IPS-18a (cell line): ENCODE results near the gene DHRS13.
A peak's percentile ranks its signal among the peaks of the same experiment; 100 is the strongest.
"Not testable (repeated sequence)": the region's sequence is repeated elsewhere in the genome, so short reads cannot be mapped to it uniquely, and the experiment has no call there.

Experiments
- H3K27ac ChIP-seq: one replicate; pipeline ENCODE4 v1.5.1; 2013; ENCODE audit warnings: low read length
- H3K27me3 ChIP-seq: one replicate; pipeline ENCODE4 v1.6.1; 2013; ENCODE audit warnings: mild to moderate bottlenecking, low read length; ENCODE audit not compliant: control insufficient read depth, insufficient read depth
- H3K36me3 ChIP-seq: one replicate; pipeline ENCODE4 v1.6.1; 2013; ENCODE audit warnings: low read depth, low read length; ENCODE audit not compliant: control insufficient read depth
- H3K4me1 ChIP-seq: one replicate; pipeline ENCODE4 v1.6.1; 2013; ENCODE audit warnings: low read depth, low read length; ENCODE audit not compliant: control insufficient read depth
- H3K4me3 ChIP-seq: one replicate; pipeline ENCODE4 v1.5.1; 2013; ENCODE audit warnings: low read length
- H3K9ac ChIP-seq: one replicate; pipeline ENCODE4 v1.6.1; 2013; ENCODE audit warnings: mild to moderate bottlenecking, low read length, moderate library complexity
- H3K9me3 ChIP-seq: one replicate; pipeline ENCODE4 v1.6.1; 2013; ENCODE audit warnings: low read depth, low read length; ENCODE audit not compliant: control insufficient read depth

Gene DHRS13

DNA sequence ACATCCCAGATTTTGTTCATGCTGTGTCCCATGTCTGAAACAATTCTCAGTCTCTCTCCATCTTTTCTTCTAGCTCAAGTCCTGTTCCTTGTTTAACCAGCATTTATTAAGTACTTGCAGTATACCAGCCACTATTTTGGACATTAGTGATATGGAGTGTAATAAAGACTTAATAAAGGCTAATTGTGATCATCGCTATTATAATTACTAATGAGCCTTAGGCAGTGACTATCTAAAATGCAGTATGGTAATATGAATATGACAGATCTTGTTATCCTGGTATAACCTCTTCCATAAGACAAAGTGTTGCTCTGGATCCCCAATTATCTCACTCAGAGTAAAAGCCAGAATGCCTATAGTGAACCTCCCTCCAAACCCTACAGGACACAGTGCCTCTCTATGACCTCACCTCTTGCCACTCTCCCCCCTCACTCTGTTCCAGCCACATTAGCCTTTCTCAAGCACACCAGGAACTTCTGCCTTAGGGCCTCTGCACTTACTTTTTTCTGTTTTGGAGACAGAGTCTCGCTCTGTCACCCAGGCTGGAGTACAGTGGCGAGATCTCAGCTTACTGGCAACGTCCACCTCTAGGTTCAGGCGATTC is 3.6 kb downstream of the DHRS13 start:
- Histone ChIP-seq H3K9me3 (no peaks in the 10 kb centered on the region), H3K4me1 (peaks cover 15% of the 10 kb centered on the region), H3K4me3 (no peak overlapping the region), H3K27me3 (no peaks in the 10 kb centered on the region), H3K36me3 (no peaks in the 10 kb centered on the region), H3K9ac (no peak overlapping the region), H3K27ac (no peak overlapping the region)

DNA sequence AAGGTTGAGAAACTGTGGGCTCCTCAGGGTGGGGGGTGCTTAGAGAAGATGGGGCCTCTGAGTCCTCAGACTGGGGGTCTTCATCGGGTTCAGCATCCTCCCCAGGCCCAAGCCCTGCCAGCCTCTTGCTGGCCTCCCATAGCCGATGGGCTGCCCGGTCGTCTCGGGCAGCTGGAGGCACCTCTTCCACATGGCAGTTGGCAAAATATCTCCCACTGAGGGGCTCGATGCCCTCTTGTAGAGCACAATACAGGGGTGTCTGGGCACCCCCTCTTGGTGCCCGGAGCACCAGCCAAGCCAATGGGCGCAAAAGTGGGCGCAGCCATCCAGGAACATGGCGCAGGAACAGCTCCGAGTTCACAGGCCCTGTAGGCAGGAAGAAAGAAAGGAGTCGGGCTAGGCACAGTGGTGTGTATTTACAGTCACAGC is 4.3 kb downstream of the DHRS13 start:
- no peaks in the 10 kb centered on the region for H3K27me3 ChIP-seq
- peaks cover 15% of the 10 kb centered on the region for H3K4me1 ChIP-seq
- no peaks in the 10 kb centered on the region for H3K9me3 ChIP-seq
- H3K36me3 ChIP-seq, result no peaks in the 10 kb centered on the region
- no peak overlapping the region for H3K27ac ChIP-seq
- H3K9ac ChIP-seq, result no peak overlapping the region
- H3K4me3 ChIP-seq, result no peak overlapping the region

DNA sequence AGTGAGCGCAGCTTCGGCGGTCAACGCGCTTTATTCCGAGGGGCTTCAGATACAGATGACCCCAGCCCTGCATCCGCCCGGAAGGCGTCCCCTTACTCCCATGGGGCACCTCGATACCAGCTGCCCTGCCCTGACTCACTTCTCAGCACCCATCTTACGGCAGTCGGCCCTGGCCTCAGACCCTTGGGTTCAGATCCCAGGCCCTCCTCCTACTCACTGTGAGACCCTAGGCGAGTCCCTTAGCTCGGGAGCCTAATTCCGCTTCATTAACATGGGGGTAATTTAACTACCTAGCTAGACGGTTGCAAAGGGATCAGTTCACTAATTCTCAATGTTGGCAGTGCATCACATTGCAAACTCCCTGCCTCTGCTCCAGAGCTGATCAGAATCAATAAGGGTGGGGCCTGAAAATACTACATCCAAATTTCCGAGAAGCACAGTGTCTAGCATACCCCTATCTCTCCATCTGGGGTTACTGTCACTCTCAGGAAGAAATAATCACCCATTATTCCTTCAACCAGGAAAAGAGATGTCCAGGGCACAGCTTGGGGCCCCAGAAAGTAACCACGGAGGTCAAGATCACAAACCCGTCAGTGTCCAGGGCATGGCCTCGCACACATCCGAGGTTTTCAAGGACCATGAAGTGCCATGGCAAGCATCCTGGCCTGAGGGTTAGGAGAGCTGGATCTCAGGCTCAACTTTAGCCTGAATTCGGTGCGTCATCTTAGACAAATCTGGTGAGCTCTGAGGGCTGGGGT is 4.9 kb downstream of the DHRS13 start:
- no peak overlapping the region for H3K9ac ChIP-seq
- peak overlapping the region; percentile 84 for H3K4me3 ChIP-seq
- H3K27me3 ChIP-seq, result no peaks in the 10 kb centered on the region
- no peaks in the 10 kb centered on the region for H3K36me3 ChIP-seq
- H3K9me3 ChIP-seq, result no peaks in the 10 kb centered on the region
- peaks cover 15% of the 10 kb centered on the region for H3K4me1 ChIP-seq
- no peak overlapping the region for H3K27ac ChIP-seq

DNA sequence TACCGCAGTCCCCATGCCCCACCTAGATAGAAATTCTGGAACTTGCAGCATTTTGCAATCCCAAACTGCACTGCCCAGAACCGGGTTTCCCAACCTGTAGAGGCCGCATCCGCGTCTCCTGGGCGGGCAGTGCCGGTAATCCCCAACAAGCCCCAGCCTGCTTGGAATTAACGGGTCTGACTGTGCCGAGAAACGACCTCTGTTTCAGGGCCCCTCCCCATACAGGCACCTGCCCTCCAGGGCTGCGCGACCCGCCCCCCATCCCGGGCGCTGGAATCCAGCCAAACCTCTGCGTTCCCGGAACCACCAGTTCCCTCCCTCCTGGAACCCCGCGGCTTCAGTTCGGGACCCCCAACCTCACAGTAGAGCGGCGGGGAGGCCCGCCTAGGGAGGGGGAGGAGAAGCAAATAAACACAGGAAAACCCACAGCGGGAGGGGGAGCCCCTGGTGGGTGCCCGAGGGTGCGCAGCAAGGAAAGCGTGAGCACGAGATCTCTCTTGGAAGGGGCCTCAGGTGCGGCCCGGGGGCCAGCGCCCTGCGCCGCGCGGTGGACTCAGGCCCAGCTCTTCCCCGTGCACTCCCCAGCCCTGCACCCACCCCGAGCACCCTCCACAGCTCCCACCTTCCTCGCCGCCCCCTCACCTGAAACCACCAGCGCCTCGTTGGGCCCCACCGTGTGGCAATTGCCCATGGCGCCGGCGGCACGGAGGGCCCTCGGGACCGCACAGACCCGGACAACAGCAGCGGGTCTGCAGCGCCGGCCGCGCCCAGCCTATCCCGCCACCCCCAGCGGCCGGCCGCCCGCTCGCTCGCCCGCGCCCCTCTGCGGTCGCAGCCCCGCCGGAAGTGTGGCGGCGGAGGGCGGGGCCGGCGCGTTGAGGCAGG is 5.8 kb downstream of the DHRS13 start, which contains the start of gene FLOT2:
Gene FLOT2 (minus strand): TSS at position 850 of the 885 bp plus-strand sequence. CDS start 159 bp downstream, at position 691.
- peak within 1 kb of the TSS; percentile 10 for H3K27ac ChIP-seq
- peak within 1 kb of the TSS; percentile 84 for H3K4me3 ChIP-seq
- H3K9ac ChIP-seq, result peak within 1 kb of the TSS; percentile 79
- H3K4me1 ChIP-seq, result peaks cover 15% of the 10 kb centered on the region
- no peaks in the 10 kb centered on the region for H3K27me3 ChIP-seq
- H3K36me3 ChIP-seq, result no peaks in the 10 kb centered on the region
- H3K9me3 ChIP-seq, result no peaks in the 10 kb centered on the region

DNA sequence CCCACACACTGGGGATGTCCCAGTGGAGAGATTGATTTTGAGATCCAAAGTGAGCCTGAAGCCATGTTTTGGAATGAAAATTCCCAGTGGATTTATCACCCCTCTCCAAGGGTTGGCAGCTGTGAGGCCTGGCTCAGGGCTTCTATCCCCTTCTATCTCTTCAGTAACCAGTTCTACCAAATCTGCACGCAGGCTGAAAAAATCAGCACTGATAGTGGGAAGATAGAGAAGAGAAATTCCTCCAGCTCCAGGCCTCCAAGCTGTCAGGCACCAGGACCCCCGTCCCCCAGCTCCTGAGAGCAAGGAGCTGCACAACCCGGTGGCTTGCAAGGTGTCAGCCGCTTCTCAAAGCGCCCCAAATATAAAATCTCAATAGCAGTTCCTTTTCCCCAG is 6.4 kb downstream of the DHRS13 start:
- Histone ChIP-seq H3K9ac (peak overlapping the region; percentile 79), H3K27ac (no peak overlapping the region), H3K27me3 (no peaks in the 10 kb centered on the region), H3K36me3 (no peaks in the 10 kb centered on the region), H3K4me3 (peak overlapping the region; percentile 84), H3K4me1 (peaks cover 10% of the 10 kb centered on the region), H3K9me3 (no peaks in the 10 kb centered on the region)

DNA sequence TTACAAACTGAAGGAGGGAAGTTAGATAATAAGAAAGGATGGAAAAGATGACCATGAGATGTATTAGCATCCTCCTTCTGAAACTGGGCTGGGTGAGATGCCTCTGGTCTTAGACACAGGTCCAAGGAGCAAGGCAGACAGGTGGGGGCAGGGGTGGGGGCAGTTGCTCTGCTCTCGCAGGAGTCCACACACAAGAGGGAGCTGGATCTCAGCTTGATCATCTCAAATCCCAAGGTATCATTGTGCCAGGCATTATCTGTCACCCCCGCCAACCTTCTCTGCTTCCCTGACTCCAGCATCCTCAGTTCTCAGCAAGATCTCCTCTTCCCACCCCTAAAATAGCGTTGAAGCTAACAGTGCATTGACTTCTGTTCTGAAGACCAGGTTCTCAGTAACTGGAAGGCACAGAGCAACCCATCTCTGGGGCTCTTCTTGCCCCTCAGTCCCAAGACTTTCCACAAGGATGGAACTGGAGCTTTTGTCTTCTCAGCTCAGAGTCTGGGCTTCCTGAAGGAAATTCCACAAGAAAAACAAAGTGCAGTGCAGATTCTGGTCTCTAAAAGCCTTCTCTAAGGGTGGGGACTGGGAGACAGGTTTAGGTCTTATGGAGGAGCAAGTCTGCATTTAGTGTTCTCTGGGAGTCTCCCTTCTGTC is 7.0 kb downstream of the DHRS13 start:
- Histone ChIP-seq H3K27ac (no peak overlapping the region), H3K4me1 (peaks cover 9% of the 10 kb centered on the region), H3K27me3 (no peaks in the 10 kb centered on the region), H3K9me3 (no peaks in the 10 kb centered on the region), H3K4me3 (peak overlapping the region; percentile 84), H3K9ac (peak overlapping the region; percentile 79), H3K36me3 (no peaks in the 10 kb centered on the region)

DNA sequence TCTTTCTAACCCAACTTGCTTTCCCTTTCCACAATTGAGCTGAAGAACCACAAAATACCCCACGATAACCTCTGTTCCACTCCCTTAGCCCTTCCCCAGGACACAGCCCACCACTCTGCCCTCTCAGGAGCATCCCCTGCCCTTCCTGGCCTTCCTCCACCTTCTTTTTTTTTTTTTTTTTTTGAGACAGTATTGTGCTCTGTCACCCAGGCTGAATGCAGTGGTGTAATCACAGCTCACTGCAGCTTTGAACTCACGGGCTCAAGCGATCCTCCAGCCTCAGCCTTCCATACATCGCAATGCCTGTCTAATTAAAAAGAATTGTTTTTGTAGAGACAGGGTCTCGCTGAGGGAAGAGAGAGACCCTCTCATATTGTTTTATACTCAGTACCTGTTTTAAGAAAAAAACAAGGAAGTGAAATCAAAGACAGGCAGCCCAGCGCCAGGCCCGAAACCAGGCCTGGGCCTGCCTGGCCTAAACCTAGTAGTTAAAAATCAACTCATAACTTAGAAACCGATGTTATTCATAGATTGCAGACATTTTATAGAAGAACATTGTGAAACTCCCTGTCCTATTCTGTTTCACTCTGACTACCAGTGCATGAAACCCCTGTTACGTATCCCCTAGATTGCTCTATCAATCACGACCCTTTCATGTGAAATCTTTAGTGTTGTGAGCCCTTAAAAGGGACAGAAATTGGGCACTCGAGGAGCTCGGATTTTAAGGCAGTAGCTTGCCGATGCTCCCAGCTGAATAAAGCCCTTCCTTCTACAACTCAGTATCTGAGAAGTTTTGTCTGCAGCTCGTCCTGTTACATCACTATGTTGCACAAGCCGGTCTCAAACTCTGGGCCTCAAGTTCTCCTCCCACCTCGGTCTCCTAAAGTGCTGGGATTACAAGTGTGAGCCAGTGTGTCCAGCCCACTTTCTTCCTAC is 9.4 kb downstream of the DHRS13 start:
- not testable (repeated sequence) for H3K27ac ChIP-seq, H3K4me3 ChIP-seq, H3K36me3 ChIP-seq, H3K27me3 ChIP-seq, H3K4me1 ChIP-seq, H3K9me3 ChIP-seq, H3K9ac ChIP-seq

DNA sequence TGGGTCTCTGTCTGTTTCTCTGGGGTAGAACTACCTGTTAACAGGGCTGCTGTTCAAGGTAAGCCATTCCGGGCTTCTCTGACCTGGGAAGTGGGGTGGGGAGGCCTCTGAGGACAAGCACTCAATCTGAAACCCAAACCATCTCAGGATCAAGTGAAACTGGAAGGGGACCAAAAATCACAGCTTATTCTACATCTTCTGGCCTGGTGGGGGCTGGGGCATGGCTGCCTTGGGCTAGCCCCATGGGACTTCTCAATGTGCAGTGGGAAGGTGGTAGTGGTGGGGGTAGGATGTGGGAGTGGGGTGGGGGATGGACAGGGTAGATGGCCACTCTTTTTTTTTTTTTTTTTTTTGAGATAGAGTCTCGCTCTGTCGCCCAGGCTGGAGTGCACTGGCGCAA is 10.9 kb downstream of the DHRS13 start:
- no peaks in the 10 kb centered on the region for H3K9me3 ChIP-seq
- no peaks in the 10 kb centered on the region for H3K27me3 ChIP-seq
- H3K27ac ChIP-seq, result no peak overlapping the region
- H3K4me1 ChIP-seq, result peaks cover 9% of the 10 kb centered on the region
- H3K4me3 ChIP-seq, result no peak overlapping the region
- no peak overlapping the region for H3K9ac ChIP-seq
- H3K36me3 ChIP-seq, result no peaks in the 10 kb centered on the region

DNA sequence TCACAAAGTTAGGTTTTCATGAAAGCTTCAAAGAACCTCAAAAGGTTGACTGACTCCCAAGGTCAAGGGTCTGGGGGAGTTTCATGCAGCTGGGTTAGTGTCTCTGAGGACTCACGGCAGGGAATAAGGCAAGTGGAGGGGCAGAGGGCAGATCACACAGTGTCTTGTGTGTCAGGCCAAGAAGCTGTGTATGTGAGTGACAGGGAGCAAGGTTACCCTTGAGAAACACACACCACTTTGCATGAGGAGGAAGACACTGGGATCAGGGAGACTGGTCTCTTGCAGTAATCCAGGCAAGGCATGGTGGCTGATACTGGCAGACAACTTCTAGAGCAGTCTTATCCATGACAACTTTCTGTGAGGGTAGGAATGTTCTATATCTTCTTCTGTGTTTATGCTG is 11.7 kb downstream of the DHRS13 start:
- no peaks in the 10 kb centered on the region for H3K27me3 ChIP-seq
- H3K27ac ChIP-seq, result no peak overlapping the region
- H3K36me3 ChIP-seq, result no peaks in the 10 kb centered on the region
- no peaks in the 10 kb centered on the region for H3K9me3 ChIP-seq
- no peak overlapping the region for H3K4me3 ChIP-seq
- H3K4me1 ChIP-seq, result peaks cover 5% of the 10 kb centered on the region
- H3K9ac ChIP-seq, result no peak overlapping the region

DNA sequence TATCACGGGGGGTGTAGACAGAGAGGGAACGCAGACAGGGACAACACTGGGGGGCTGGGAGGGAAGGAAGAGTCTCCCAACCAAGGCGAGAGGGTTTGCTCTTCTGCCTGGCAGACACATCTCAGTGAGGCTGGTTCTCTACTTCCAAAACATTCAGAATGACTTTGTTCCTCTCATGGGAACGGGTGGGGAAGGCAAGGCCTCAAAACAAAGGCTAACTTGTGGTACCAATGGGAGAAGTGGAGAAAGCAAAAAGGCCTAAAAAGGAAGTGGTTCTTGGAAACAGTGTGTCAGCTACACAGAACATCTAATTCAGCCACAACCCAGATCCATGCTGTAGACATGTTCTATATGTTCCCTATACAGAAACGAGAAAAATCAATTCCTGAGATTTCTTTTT is 12.9 kb downstream of the DHRS13 start:
- no peak overlapping the region for H3K27ac ChIP-seq
- H3K9ac ChIP-seq, result no peak overlapping the region
- no peaks in the 10 kb centered on the region for H3K36me3 ChIP-seq
- no peaks in the 10 kb centered on the region for H3K9me3 ChIP-seq
- H3K4me1 ChIP-seq, result no peaks in the 10 kb centered on the region
- no peaks in the 10 kb centered on the region for H3K27me3 ChIP-seq
- no peak overlapping the region for H3K4me3 ChIP-seq
